Prostate gland (tissue), 2 donors: ENCODE data around the gene ADAMTS2. TPM values are rescaled to one million over a fixed set of nuclear protein-coding genes. Genes with fewer than 3 reads are reported as not detected.

Experiments used
- DNase-seq: peaks from one replicate; pipeline ENCODE4 v3.0.0-alpha.2; 2019; ENCODE audit warnings: low spot score
- H3K27ac ChIP-seq, 2 donors: fragments of 200-600 bp; sonication (generic); 2 replicates each; pipeline ENCODE4 v1.5.1; 2017 to 2019
- H3K27me3 ChIP-seq: fragments of 200-600 bp; sonication (generic); replicated peaks from 2 replicates; pipeline ENCODE4 v1.5.1; 2019; ENCODE audit not compliant: insufficient read depth
- H3K36me3 ChIP-seq, 2 donors: fragments of 200-600 bp; sonication (generic); 1 replicate in 1 of 2; 2 replicates in 1 of 2; pipeline versions ENCODE4 v1.5.1 to v1.8.1; 2017 to 2019
- H3K4me1 ChIP-seq: fragments of 200-600 bp; sonication (generic); replicated peaks from 2 replicates; pipeline ENCODE4 v1.5.1; 2019
- H3K4me3 ChIP-seq, 2 donors: fragments of 200-600 bp; sonication (generic); 2 replicates each; pipeline ENCODE4 v1.5.1; 2017 to 2019
- H3K9me3 ChIP-seq: fragments of 200-600 bp; sonication (generic); 2 replicates; pipeline ENCODE4 v1.5.1; 2017
- CTCF ChIP-seq, 4 experiments: fragments of 200-600 bp in 2 of 4; fragments of 450-650 bp in 2 of 4; sonication (generic) in 2 of 4; IDR thresholded peaks; 1 replicate in 3 of 4; 2 replicates in 1 of 4; pipeline ENCODE4 v1.5.1; 2016 to 2019; ENCODE audit warnings: antibody characterized with exemption in 4 of 4, mild to moderate bottlenecking in 2 of 4, moderate library complexity in 2 of 4
- POLR2A ChIP-seq: fragments of 450-650 bp; IDR thresholded peaks from one replicate; pipeline ENCODE4 v1.6.1; 2016; ENCODE audit warnings: antibody characterized with exemption, mild to moderate bottlenecking
- POLR2AphosphoS5 ChIP-seq: sonication (generic); formaldehyde crosslinking; IDR thresholded peaks from one replicate; pipeline ENCODE4 v1.6.1; 2017; ENCODE audit warnings: antibody characterized with exemption
- whole genome bisulfite sequencing: methylation state at CpG from one replicate; pipeline ENCODE4 v1.1.5; 2018; 5-methylcytosine and 5-hydroxymethylcytosine counted together
- intact Hi-C: fragments of 100-400 bp; cut with DNase I; formaldehyde crosslinking; loops from one replicate; pipeline ENCODE4 v1.14.2; 2022
- total RNA-seq, 2 donors: library from RNA; depleted of rRNA; stranded (reverse); fragments of >200 nt; gene quantifications; one replicate each; pipeline ENCODE4 v1.1.0, GENCODE V29; 2016

ADAMTS2 gene
- total RNA-seq, 2 donors from 2014 or later = 2.0 to 20.3 TPM

- Histone ChIP-seq H3K27ac (no peak overlapping the region), H3K27me3 (peaks cover 4% of the 10 kb centered on the region), H3K9me3 (no peaks in the 10 kb centered on the region), H3K36me3 (no peaks in the 10 kb centered on the region), H3K4me1 (no peaks in the 10 kb centered on the region), H3K4me3 (no peak overlapping the region)
- DNase-seq = no peak
- TF ChIP-seq POLR2A = no peak
- no peak for TF ChIP-seq POLR2AphosphoS5
- TF ChIP-seq CTCF (IDR thresholded peaks at IDR 0.05) = no peak
- 77% methylated on average over 22 of the region's 22 CpGs for WGBS
- intact Hi-C loops = no loop called here
These were observed 49.0 kb downstream of the ADAMTS2 start for GRCh38 chr5:179296150-179296821.

DNA sequence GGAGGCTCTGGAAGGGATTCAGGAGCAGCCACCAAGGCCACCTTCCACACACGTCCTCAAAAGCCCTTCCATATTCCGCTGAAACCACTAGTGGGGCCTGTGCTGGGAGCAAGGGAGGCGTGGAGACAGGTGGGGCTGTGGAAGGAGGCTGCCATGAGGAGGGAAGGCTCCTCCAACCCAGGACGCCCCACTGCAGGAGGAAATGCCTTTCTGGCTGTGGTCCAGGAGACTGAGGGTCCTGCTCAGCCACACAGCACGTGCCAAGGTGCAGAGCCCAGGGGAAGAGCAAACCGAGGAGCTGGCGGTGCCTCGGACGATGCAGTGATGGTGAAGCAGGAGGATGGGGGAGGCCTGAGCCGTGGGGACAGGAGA is 49.5 kb downstream of the ADAMTS2 start:
- H3K4me3 ChIP-seq = no peak overlapping the region
- no peaks in the 10 kb centered on the region for H3K36me3 ChIP-seq
- TF ChIP-seq POLR2AphosphoS5 (no peak), CTCF (IDR thresholded peaks at IDR 0.05) (no peak), POLR2A (no peak)
- H3K9me3 ChIP-seq = no peaks in the 10 kb centered on the region
- no peak for DNase-seq
- WGBS = 71% methylated on average over 10 of the region's 10 CpGs
- intact Hi-C loops = no loop called here
- no peaks in the 10 kb centered on the region for H3K4me1 ChIP-seq
- no peak overlapping the region for H3K27ac ChIP-seq
- peaks cover 4% of the 10 kb centered on the region for H3K27me3 ChIP-seq

GRCh38 chr5:179294891-179295777 is 50.1 kb downstream of the ADAMTS2 start:
- intact Hi-C loops = no loop called here
- WGBS = 58% methylated on average over 19 of the region's 19 CpGs
- H3K9me3 ChIP-seq = no peaks in the 10 kb centered on the region
- H3K36me3 ChIP-seq = no peaks in the 10 kb centered on the region
- H3K27me3 ChIP-seq = peaks cover 4% of the 10 kb centered on the region
- H3K4me1 ChIP-seq = no peaks in the 10 kb centered on the region
- no peak overlapping the region for H3K27ac ChIP-seq
- TF ChIP-seq CTCF (IDR thresholded peaks at IDR 0.05) (no peak), POLR2AphosphoS5 (no peak), POLR2A (no peak)
- no peak for DNase-seq
- H3K4me3 ChIP-seq = no peak overlapping the region

- no peak overlapping the region for H3K4me3 ChIP-seq
- H3K9me3 ChIP-seq = no peaks in the 10 kb centered on the region
- no peak for TF ChIP-seq CTCF (IDR thresholded peaks at IDR 0.05)
- TF ChIP-seq POLR2A = no peak
- no peak for TF ChIP-seq POLR2AphosphoS5
- 90% methylated on average over 11 of the region's 12 CpGs for WGBS
- no peaks in the 10 kb centered on the region for H3K4me1 ChIP-seq
- no peak overlapping the region for H3K27ac ChIP-seq
- no peak for DNase-seq
- peaks cover 4% of the 10 kb centered on the region for H3K27me3 ChIP-seq
- intact Hi-C loops = no loop called here
- no peaks in the 10 kb centered on the region for H3K36me3 ChIP-seq
These were observed 51.0 kb downstream of the ADAMTS2 start for GRCh38 chr5:179294131-179294780.
